Ureter (tissue), 1 donor: Measurements from ENCODE around the gene ADAM19. TPM values are rescaled to one million over a fixed set of nuclear protein-coding genes. Genes with fewer than 3 reads are reported as not detected.
A peak's percentile ranks its signal among the peaks of the same experiment; 100 is the strongest.
"Not testable (repeated sequence)": the region's sequence is repeated elsewhere in the genome, so short reads cannot be mapped to it uniquely, and the experiment has no call there.

Source experiments
- DNase-seq: peaks from one replicate; pipeline ENCODE4 v3.0.0-alpha.2; 2020; ENCODE audit warnings: low spot score
- total RNA-seq: library from RNA; stranded (reverse); gene quantifications from one replicate; pipeline ENCODE4 v1.2.4, GENCODE V29; 2023
- donor health status: DM: yes; HTN: yes; CAD: no.

Gene ADAM19
- total RNA-seq, 1 donor from 2014 or later = 17.4 TPM

DNA sequence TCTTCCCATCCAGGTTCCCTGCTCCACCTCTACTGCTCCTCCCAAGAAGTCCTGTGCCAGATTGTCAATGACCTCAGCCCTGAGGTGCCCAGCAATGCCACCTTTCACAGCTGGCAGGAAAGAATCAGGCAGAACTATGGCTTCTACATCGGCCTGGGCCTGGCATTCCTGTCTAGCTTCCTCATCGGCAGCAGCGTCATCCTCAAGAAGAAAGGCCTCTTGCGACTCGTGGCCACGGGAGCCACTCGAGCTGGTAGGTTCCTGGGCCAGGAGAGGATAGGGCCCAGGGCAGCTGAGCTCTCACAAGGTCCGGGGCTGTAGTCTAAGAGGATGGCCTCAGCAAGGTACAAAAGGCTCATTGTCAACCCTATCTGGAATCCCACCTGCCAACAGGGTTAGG lies 112.5 kb downstream of the ADAM19 start:
- no peak for DNase-seq

DNA sequence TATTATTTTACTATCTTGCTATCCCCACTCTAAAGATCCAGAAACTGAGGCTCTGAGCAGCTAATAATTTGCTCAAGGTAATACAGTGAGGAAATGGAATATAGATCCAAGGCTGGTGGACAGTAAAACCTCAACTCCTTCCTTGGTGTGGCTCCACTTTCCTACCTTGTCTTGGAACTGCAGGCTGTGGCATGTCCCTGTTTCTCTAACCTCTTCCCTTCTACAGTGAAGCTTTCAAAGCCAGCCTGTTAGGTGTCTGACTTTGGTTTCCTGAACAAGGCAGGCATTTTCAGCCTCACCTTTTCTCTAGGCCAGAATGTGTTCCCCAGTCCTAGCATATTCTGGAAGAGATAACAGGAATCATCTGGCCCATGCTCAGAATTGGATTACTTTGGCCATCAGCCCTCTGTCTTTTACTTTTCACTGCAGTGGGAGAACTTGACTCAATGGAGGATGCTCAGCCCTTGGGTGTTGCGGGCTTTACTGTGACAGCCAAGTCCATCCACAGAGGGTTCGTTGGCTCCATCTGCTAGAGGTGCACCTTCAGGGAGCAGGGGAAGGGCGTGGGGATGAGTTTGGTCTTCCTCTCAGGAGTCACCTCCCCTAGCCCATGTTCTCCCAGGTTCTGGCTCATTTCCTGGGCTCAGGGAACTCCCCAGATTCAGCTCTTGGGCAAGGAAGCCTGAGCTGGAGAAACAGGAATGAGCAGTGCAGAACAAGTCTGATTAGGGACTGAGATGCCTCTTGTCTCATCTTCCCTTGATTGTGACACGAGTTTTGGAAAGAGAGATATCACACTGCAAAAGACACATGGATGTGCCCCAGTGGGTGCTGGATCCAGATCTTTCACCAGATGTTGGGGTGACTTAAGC lies 114.4 kb downstream of the ADAM19 start:
- DNase-seq = peak; percentile 53

DNA sequence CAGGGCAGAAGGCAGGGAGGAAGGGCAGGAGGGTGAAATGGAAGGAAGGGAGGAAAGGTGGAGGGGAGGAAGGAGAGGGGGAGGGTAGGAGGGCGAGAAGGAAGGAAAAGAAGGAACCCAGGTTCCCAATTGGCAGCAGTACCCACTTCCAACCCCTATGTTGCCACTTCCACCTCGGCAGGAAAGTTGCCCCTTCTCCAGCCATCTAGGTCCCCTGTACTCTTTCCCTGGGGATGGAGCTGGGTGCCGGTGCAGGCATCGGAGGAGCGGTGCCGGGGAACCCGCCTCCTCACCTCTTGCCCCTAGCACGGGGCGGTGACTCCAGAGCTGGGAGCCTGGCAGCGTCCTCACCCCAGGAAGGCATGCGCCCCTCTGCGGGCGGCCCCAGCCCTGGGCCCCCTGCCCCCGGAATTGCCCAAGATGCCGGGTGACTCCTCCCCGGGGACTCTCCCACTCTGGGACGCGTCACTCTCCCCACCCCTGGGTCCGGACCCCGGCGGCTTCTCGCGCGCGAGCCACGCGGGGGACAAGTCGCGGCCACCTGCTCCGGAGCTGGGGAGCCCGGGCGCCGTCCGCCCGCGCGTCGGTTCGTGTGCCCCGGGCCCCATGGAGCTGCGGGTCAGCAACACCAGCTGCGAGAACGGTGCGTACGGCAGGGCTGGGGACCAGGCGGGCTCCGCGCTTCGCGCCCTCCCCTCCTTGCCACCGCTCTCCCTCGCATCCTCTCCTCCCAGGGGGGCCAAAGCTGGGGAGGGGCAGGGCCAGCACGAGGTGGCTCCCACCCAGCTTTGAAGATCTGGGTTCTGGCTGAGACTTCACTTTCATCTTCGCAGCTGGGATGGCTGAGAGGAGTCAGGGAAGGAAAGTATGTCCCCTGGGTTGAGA lies 115.6 kb downstream of the ADAM19 start, which contains the start of gene NIPAL4:
Gene NIPAL4, plus strand, starts transcription at position 499 of the 885 bp plus-strand sequence. Its CDS starts 108 bp downstream, at position 607.
- DNase-seq = peak; percentile 62

DNA sequence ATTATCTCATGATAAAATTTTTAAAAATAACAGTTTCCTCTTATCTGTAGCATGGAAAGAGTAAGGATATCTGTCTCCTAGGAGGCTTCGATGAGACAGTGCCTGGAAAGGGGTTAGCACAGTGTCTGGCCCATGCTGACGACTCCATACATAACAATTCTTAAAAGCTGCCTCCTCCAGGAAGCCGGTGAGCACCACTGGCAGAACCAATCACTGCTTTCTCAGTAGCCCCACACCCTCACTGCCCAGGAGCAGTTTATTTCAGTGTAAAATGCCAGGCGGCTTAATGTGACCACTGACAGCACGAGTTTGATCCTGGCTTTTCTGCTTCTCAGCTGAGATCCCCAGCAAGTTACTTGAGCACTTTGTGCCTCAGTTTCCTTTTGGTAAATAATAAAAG lies 116.7 kb downstream of the ADAM19 start:
- peak; percentile 18 for DNase-seq

DNA sequence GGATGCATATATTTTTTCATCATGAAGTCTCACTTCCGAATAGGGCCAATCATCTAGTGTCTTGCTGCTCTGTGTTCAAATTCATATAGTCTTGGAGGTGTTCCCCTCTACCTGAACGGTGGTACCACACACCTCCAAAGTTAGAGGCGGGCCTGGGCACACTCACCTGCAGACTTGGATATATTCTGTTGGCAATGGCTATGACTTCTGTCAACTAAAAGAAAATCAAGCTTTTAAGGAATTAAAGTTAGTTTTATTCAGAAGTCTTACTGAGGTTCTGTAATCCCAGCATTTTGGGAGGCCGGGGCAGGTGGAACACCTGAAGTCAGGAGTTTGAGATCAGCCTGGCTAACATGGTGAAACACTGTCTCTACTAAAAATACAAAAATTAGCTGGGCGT lies 118.2 kb downstream of the ADAM19 start:
- DNase-seq = peak; percentile 7

DNA sequence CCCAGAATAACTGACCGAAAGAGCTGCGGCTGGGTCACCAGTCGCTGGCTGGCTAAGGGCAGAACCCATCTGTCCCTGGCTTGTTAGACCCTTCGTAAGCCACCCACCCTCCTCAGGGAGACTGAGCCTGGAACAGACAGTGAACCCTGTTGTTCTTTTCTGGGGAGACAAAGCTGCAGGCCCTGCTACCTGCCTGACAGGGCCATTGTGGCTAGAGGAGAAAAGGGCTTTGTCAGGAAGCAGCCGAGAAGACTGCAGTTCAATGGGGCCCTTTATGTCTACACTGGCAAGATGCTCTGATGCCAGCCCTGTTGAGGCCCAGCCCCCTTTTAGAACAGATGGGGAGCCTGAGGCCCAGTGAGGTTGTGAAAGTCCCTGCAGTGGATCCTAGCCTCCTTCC lies 119.3 kb downstream of the ADAM19 start:
- peak; percentile 29 for DNase-seq

DNA sequence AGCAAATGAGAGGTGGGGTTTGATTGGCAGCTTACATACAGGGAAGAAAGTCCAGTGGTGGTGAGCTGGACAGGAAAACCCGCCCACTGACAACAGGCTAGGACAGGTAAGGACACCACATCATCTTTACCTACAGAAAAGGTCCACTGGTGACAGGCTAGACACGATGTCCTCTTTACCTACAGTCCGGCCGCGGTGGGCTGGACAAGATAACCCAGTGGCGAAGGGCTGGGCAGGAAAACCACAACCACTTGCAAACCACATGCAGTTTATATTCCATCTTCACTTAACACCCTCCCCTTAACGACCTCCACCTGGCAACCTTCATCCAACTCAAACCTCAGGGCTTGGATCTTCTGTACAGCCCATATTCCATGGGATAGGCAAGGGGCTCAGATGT lies 120.5 kb downstream of the ADAM19 start:
- DNase-seq = peak; percentile 29

DNA sequence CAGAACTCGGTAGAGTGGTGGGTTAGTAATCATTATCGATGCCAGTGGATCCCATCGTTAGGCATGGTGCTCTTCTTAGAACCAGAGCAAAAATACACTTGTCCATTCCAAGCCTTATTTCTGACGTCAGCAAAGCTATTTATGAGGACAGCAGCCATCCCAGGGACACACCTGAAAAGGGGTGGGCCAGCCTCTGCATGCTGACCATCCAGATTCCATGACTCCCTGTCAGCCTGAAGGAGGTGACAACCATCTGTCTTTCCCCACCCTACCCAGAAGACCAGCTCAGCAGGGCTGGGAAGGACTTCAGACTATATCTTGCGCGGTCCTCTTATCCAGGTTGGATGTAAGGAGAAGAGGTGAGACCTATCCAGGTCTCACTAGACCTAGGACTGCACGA lies 121.3 kb downstream of the ADAM19 start:
- DNase-seq = no peak

DNA sequence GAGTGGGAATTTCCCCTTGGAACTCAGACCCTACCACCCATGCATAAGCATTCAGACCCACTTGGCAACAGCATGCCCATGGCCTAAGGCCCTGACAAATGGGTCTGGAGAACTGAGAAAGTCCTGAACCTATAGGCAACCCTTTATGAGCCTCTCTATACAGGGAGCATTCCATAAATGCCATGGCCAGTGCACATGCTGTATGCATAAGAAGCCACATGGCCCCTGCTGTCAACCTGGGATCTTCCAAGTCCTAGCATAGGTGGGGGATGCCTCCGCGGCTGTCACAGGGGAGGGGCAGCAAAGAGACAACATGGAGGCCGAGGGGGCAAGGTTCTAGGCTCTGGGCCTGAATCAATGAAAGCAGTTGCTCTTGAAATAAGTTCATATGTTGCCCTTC lies 123.8 kb downstream of the ADAM19 start:
- DNase-seq = peak; percentile 34

DNA sequence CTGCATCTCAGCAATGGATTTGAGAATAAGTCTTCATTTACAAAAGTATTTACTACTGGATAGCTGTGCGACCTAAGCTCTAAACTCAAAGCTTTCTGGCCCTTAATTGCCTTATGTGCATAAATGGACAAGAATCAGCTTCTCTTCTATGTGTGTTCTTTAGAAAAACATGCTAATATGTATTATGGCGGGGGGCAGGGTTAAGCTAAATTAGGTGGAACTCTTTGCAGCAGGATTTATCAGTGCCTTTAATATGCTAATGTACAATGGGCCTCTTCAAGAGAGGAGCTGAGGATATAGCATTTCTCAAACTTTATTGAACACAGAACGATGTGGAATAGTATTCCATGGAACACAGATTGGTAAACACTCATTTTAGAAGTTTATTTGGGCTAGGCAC lies 125.6 kb downstream of the ADAM19 start:
- DNase-seq = no peak

DNA sequence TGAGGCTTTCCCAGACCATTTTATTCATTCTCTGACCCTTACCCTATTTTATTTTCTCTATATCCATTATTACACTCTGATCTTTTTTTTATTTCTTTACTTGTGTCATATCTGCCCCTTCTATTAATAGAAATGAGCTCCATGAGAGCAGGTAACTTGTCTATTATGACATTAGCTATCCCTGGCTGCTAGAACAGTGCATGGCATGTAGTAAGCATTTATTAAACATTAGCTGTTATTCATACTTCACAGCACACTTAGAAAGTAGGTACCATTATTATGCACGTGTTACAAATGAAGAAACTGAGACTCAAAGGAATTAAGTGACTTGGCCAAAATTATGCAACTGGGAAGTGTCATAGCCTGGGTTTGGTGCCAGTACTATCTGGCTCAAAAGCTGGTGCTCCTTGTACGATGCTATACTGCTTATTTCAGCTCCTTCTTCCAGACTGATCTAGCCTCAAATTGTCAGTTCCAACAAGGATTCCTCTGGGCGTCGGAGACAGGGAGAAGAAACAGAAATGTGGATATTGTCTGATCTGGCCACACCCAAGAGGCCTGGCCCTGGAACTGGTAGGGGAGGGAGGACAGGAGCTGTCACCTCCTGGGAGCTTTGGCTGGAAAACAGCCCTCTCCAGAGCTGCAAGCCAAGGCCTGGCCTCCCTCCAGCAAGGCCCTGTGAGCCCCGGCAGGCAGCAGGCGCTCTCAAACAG lies 126.4 kb downstream of the ADAM19 start:
- peak; percentile 76 for DNase-seq

DNA sequence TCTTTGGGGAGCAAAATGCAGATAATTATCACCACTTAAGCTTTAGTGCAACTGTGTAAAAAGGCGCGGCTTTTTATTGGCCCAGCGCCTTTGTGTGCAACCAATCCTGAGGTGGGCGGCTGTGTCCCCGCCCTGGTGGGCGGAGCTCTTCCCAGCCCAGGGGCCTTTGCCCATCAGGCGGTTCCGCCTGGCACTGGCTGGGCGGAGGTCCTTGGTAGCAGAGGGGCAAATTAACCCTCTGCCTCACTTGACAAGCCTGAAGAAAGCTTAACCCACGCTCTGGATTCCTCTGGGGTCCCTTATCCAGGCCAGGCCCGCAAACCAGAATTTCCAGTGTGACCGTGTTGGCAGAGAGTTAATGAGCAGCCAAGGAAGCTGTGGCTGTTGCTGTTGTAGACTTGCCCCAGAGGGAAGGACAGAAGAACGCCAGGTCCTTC lies 128.4 kb downstream of the ADAM19 start:
- DNase-seq = peak; percentile 88

DNA sequence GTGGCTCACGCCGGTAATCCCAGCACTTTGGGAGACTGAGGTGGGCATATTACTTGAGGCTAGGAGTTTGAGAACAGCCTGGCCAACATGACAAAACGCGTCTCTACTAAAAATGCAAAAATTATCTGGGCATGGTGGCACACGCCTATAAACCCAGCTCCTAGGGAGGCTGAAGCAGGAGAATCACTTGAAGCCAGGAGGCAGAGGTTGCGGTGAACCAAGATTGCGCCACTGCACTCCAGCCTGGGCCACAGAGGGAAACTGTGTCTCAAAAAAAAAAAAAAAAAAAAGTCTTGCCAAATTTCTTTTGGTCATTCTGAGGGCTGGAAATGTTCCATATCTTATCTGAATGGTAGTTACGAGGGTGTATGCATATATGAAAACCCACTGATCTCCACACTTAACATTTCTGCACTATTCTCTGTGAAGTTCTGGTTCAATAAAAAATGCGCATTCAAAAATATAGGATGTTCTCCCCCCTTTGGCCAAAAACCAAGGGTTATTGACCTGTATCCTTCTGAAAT lies 129.1 kb downstream of the ADAM19 start:
- DNase-seq = no peak

DNA sequence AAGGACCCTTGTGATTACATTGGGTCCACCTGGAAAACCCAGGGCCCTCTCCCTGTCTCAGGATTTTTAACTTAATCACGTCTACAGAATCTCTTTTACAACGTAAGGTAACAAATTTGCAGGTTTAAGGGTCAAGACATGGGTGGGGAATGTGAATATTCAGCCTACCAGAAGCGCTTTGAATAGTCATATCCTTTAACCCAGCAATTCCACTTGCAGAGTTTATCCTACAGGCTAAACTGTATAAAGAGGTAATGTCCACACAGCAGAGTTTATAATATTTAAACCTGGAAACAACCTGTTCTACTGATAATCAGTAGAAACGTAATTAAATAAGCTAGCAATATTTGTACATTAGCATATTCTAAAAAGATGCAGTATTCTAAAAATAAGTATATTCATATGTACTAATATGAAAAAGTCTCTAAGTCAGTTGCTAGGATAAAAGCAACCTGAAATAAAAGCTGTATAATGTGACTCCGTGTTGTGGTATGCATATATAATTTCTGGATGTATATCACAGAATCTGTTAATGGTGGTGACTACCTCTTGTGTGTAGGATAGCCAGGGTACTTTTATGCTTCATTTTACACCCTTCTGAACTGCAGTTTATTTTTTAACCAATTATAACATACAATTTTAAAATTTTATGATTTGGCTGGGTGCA lies 129.7 kb downstream of the ADAM19 start:
- DNase-seq = no peak

DNA sequence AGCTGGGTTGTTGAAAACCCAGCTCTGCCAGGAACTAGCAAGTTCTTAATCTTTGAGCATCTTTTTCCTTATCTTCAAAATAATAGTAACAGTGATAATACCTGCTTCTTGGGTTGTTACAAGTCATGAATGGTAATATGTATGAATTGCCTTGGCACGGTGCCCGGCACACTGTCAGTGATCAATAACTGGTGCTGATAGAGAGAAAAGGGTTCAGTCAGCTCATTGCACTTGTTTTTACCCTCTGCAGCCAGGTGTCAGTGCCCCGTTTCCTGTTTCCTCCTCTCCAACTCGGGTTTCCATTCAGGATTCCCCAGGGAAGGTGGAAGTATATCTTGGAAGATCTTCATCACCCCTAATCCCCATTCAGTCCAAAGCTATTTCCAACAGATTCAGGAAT lies 131.4 kb downstream of the ADAM19 start:
- no peak for DNase-seq

DNA sequence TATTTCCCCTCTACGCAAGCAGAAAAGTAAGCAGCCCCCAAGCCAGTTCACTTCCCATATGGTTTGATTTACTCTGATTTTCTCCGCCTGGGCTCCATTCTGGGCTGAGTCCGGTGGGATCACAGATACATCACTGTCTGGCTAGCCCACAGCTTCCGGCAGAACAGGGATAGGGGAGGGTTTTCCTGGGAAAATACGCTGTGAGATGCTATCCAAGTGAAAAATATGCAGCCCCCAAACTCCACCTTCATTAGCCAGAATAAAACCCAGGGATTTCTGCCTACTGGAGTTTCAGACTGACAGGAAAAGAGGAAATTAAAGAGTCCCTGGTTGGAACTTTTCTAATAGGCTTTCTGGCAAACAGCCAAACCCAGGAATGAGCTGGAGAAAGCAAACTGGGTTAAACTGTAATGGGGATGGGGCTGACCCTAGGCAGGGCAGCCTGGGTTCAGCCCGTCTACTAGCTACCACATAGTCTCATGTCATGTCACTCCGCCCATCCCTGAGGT lies 132.5 kb downstream of the ADAM19 start:
- DNase-seq = no peak

DNA sequence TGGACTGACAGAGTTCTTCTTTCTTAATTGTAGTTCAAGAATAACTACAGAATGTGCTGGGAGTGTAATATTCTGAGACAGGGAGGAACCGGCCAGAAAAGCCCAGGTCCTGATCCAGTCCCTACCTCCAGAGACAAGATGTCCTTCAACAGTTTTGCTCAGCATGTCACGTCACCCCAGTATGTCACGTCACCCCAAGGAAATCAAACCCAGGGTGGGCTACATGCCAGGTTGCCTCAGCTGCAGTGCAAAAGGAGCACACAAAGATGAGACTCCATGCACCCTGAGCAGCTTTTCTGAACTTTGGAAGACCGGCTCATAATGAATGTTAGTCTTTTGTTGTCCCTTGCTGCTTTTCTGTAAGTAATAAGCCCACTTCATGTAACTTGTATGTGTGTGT lies 141.5 kb downstream of the ADAM19 start:
- no peak for DNase-seq

DNA sequence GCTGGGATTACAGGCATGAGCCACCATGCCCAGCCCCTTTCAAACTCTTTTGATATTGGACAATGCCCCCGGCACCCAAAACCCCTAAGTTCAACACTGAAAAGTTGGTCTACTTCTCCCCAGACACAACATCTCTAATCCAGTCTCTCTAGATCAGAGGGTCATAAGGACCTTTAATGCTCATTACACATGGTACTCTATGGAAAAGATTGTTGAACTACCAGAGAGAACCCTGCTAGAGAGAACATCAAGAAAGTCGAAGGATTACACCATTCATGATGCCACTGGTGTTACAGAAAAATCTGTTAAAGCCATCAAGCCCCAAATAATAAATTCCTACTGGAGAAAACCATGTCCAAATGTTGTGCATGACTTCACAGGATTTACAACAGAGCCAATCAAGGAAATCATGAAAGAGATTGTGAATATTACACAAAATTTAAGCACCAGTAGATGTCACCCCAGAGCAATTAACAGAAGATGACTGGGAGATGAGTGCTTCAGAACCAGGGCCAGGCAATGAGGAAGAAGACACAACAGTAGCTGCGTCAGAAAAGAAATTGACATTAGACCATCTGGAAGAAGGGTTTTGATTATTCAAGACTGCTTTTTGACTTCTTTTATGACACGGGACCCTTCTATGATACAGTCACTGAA lies 143.9 kb downstream of the ADAM19 start:
- DNase-seq = no peak

DNA sequence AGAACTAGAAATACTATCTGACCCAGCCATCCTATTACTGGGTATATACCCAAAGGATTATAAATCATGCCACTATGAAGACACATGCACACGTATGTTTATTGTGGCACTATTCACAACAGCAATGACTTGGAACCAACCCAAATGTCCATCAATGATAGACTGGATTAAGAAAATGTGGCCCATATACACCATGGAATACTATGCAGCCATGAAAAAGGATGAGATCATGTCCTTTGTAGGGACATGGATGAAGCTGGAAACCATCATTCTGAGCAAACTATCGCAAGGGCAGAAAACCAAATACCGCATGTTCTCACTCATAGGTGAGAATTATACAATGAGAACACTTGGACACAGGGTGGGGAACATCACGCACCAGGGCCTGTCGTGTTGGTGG lies 145.7 kb downstream of the ADAM19 start:
- DNase-seq = not testable (repeated sequence)
